Measurements from ENCODE around the gene PARK7. TPM values are rescaled to one million over a fixed set of nuclear protein-coding genes. Genes with fewer than 3 reads are reported as not detected.

PARK7 gene
- total RNA-seq, 5 donors from 2014 or later (not counting 1 experiment from before 2014, with no cell fraction given): 103 to 125 (median 116) TPM

DNA sequence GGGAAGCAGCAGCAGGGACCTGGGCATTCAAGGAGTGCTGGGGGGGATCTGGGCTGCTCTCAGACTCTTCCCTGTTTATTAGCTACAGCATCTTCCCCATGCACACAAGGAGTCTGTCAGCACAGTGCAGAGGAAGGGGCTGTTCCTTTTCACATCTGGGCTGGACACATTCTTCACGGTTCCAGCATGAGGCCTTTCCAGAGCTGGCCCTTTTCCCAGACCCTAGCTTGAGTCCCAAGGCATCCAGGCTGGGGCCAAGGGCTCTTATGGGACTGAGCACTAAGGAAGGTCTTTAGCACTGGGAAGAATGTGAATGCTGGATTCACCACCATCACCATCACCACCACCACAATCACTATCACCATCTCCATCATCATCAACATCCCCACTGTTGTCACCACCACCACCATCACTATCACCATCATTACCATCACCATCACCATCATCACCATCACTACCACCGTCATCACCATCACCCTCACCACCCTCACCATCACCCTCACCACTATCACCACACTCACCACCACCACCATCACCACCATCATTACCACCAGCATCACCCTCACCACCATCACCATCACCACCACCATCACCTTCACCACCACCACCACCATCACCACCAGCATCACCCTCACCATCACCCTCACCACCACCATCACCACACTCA is 28.4 kb downstream of the PARK7 start:
- Histone ChIP-seq H3K27me3 (replicated peaks in 1 of 2; ENCODE audit: control insufficient read depth in 2 of 2, extremely low read depth in 1 of 2, insufficient read depth in 2 of 2, low read length in 1 of 2) (no peaks in the 10 kb centered on the region), H3K4me1 (ENCODE audit: control insufficient read depth in 1 of 2, extremely low read depth in 1 of 2, insufficient read depth in 2 of 2, low read length in 2 of 2) (no peaks in the 10 kb centered on the region), H3K9me3 (no peaks in the 10 kb centered on the region), H3K36me3 (ENCODE audit: control insufficient read depth in 2 of 2, extremely low read depth in 1 of 2, insufficient read depth in 1 of 2, low read length in 1 of 2) (peaks cover 8 to 19% of the 10 kb centered on the region in 2 donors), H3K4me3 (ENCODE audit: control insufficient read depth in 1 of 2, extremely low read depth in 1 of 2, low read length in 1 of 2) (no peak overlapping the region), H3K27ac (ENCODE audit: low read length) (no peak overlapping the region)
- H3K36me3 Mint-ChIP-seq: peaks cover 24% of the 10 kb centered on the region
- H3K9me3 Mint-ChIP-seq: no peaks in the 10 kb centered on the region
- DNase-seq: no peak
- no peaks in the 10 kb centered on the region for H3K27me3 Mint-ChIP-seq
- H3K4me1 Mint-ChIP-seq: no peaks in the 10 kb centered on the region
- WGBS (ENCODE audit: insufficient coverage): 76% methylated on average over 2 of the region's 2 CpGs
- POLR2A ChIA-PET: no interaction called here
- H3K4me3 Mint-ChIP-seq: no peak overlapping the region
- CTCF ChIA-PET: interaction anchor here in 1 of 2 donors (1.3 kb wide), 1 partner anchor 237 kb away, joined by 7 read pairs; no protein-coding TSS in a partner anchor
- ATAC-seq (replicated peaks in 1 of 4): no peak
- H3K27ac Mint-ChIP-seq: no peak overlapping the region

DNA sequence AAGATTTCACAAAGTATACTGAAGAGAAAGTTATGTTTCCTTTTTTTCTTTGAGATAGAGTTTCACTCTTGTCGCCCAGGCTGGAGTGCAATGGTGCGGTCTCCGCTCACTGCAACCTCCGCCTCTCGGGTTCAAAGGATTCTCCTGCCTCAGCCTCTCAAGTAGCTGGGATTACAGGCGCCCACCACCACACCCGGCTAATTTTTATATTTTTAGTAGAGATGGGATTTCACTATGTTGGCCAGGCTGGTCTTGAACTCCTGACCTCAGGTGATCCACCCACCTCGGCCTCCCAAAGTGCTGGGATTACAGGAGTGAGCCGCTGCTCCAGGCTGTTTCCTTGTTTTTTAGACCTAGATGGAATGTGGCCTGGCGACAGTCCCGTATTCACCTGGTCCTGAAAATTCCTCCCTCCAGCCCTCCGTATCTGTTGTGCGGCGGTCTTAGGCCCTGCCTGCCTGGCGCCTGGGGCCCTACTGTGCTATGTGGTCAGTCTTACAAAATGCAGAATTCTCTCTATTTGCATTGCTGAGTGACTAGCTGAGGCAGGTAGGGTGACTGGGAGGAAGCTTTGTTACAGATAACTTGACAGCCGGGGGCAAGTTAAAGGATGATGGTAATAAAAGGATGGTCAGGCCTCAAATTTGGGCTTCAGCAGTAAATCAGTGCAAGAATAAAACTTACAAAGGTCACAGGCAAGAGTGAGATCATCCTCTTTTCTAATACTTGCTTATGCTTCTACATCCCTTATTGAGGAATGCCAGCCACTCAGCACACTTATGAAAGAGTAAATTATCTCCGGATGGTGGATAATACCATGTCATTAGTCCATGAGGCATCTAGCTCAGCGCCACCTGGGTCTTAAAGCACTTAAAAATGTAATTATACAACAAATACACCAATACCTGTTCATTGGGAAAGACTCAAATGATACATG is 30.3 kb downstream of the PARK7 start:
- Mint-ChIP-seq H3K27me3 (no peaks in the 10 kb centered on the region), H3K4me3 (no peak overlapping the region), H3K27ac (no peak overlapping the region), H3K36me3 (peaks cover 12% of the 10 kb centered on the region), H3K4me1 (no peaks in the 10 kb centered on the region), H3K9me3 (no peaks in the 10 kb centered on the region)
- CTCF ChIA-PET: interaction anchor here in 1 of 2 donors (0.6 to 1.3 kb wide), 2 partner anchors 239 to 477 kb away, joined by 3 to 7 read pairs; no protein-coding TSS in a partner anchor
- ATAC-seq (replicated peaks in 1 of 4): no peak
- no peak overlapping the region for H3K4me3 ChIP-seq (ENCODE audit: control insufficient read depth in 1 of 2, extremely low read depth in 1 of 2, low read length in 1 of 2)
- H3K36me3 ChIP-seq (ENCODE audit: control insufficient read depth in 2 of 2, extremely low read depth in 1 of 2, insufficient read depth in 1 of 2, low read length in 1 of 2): peaks cover 3 to 5% of the 10 kb centered on the region in 2 donors
- no peaks in the 10 kb centered on the region for H3K9me3 ChIP-seq
- 94% methylated on average over 5 of the region's 18 CpGs for WGBS (ENCODE audit: insufficient coverage)
- H3K4me1 ChIP-seq (ENCODE audit: control insufficient read depth in 1 of 2, extremely low read depth in 1 of 2, insufficient read depth in 2 of 2, low read length in 2 of 2): no peaks in the 10 kb centered on the region
- DNase-seq: no peak
- POLR2A ChIA-PET: no interaction called here
- H3K27ac ChIP-seq (ENCODE audit: low read length): no peak overlapping the region
- no peaks in the 10 kb centered on the region for H3K27me3 ChIP-seq (replicated peaks in 1 of 2; ENCODE audit: control insufficient read depth in 2 of 2, extremely low read depth in 1 of 2, insufficient read depth in 2 of 2, low read length in 1 of 2)

DNA sequence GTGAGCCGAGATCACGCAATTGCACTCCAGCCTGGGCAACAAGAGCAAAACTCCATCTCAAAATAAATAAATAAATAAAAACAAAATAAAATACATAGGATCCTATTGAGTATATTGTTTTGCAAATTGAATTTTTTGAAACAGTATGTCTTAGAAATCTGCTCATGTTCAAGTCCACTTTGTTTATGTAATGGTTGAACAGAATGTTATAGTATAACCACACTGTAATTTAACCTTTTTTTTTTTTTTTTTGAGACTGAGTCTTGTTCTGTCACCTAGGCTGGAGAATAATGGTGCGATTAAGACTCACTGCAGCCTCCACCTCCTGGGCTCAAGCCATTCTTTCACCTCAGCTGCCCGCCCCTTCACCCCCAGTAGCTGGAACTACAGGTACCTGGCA is 31.4 kb downstream of the PARK7 start:
- no peak overlapping the region for H3K27ac Mint-ChIP-seq
- ChIA-PET CTCF (no interaction called here), POLR2A (no interaction called here)
- DNase-seq (no peak), ATAC-seq (replicated peaks in 1 of 4) (no peak)
- Histone ChIP-seq H3K9me3 (no peaks in the 10 kb centered on the region), H3K27ac (ENCODE audit: low read length) (no peak overlapping the region), H3K36me3 (ENCODE audit: control insufficient read depth in 2 of 2, extremely low read depth in 1 of 2, insufficient read depth in 1 of 2, low read length in 1 of 2) (peaks cover 0 to 5% of the 10 kb centered on the region in 2 donors), H3K27me3 (replicated peaks in 1 of 2; ENCODE audit: control insufficient read depth in 2 of 2, extremely low read depth in 1 of 2, insufficient read depth in 2 of 2, low read length in 1 of 2) (no peaks in the 10 kb centered on the region), H3K4me1 (ENCODE audit: control insufficient read depth in 1 of 2, extremely low read depth in 1 of 2, insufficient read depth in 2 of 2, low read length in 2 of 2) (no peaks in the 10 kb centered on the region), H3K4me3 (ENCODE audit: control insufficient read depth in 1 of 2, extremely low read depth in 1 of 2, low read length in 1 of 2) (no peak overlapping the region)
- H3K4me3 Mint-ChIP-seq: no peak overlapping the region
- WGBS (ENCODE audit: insufficient coverage): no CpG with 5 or more reads among the region's 4 CpGs
- no peaks in the 10 kb centered on the region for H3K9me3 Mint-ChIP-seq
- H3K36me3 Mint-ChIP-seq: peaks cover 14% of the 10 kb centered on the region
- H3K27me3 Mint-ChIP-seq: no peaks in the 10 kb centered on the region
- H3K4me1 Mint-ChIP-seq: no peaks in the 10 kb centered on the region

DNA sequence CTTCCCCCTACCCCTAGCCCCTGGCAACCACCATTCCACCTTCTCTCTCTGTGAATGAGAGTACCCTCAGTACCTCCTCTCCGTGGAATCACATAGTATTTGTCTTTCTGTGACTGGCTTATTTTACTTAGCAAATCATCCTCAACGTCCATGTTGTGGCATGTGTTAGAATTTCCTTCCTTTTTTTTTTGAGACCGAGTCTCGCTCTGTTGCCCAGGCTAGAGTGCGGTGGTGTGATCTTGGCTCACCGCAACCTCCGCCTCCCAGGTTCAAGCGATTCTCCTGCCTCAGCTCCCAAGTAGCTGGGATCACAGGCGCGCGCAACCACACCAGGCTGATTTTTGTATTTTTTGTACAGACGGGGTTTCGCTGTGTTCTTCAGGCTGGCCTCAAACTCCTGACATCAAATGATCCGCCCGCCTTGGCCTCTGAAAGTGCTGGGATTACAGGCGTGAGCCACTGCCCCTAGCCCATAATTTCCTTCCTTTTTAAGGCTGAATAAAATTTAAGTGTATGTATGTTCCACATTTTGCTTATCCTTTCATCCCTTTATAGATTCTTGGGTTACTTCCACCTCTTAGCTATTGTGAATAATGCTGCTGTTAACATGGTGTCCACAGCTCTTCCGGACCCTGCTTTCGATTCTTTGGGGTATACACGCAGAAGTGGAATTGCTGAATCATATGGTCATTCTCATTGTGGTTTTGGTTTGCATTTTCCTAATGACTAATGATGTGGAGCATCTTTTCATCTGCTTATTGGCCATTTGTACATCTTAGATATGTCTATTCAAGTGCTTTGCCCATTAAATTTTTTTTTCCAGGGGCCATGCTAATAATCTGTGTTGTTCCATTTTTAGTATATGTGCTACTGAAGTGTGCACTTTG is 32.3 kb downstream of the PARK7 start:
- ChIA-PET CTCF (interaction anchor here in 1 of 2 donors (0.6 kb wide), 1 partner anchor 214 kb away, joined by 3 read pairs; no protein-coding TSS in a partner anchor), POLR2A (no interaction called here)
- DNase-seq (no peak), ATAC-seq (replicated peaks in 1 of 4) (no peak)
- Mint-ChIP-seq H3K27ac (no peak overlapping the region), H3K36me3 (peaks cover 15% of the 10 kb centered on the region), H3K4me3 (no peak overlapping the region), H3K27me3 (no peaks in the 10 kb centered on the region), H3K4me1 (no peaks in the 10 kb centered on the region), H3K9me3 (no peaks in the 10 kb centered on the region)
- Histone ChIP-seq H3K9me3 (no peaks in the 10 kb centered on the region), H3K4me3 (ENCODE audit: control insufficient read depth in 1 of 2, extremely low read depth in 1 of 2, low read length in 1 of 2) (no peak overlapping the region), H3K36me3 (ENCODE audit: control insufficient read depth in 2 of 2, extremely low read depth in 1 of 2, insufficient read depth in 1 of 2, low read length in 1 of 2) (peaks cover 0 to 5% of the 10 kb centered on the region in 2 donors), H3K27ac (ENCODE audit: low read length) (no peak overlapping the region), H3K4me1 (ENCODE audit: control insufficient read depth in 1 of 2, extremely low read depth in 1 of 2, insufficient read depth in 2 of 2, low read length in 2 of 2) (no peaks in the 10 kb centered on the region), H3K27me3 (replicated peaks in 1 of 2; ENCODE audit: control insufficient read depth in 2 of 2, extremely low read depth in 1 of 2, insufficient read depth in 2 of 2, low read length in 1 of 2) (no peaks in the 10 kb centered on the region)
- 88% methylated on average over 12 of the region's 19 CpGs for WGBS (ENCODE audit: insufficient coverage)

DNA sequence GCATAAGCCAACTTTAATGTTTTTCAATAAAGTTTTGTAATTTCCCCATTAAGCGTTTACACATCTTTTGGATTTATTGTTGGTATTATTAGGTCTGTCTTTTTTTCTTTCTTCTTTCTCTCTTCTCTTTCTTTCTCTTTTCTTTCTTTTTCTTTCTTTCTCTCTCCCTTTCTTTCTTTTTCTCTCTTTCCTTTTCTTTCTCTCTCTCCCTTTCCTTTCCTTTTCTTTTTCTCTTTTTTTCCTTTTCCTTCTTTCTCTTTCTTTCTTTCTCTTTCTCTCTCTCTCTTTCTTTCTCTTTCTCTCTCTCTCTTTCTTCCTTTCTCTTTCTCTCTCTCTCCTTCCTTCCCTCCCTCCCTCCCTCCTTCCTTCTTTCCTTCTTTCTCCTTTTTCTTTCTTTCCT is 33.3 kb downstream of the PARK7 start:
- H3K9me3 Mint-ChIP-seq: no peaks in the 10 kb centered on the region
- DNase-seq: no peak
- ChIA-PET POLR2A (no interaction called here), CTCF (interaction anchor here in 1 of 2 donors (0.6 kb wide), 1 partner anchor 213 kb away, joined by 3 read pairs; no protein-coding TSS in a partner anchor)
- no peaks in the 10 kb centered on the region for H3K4me1 ChIP-seq (ENCODE audit: control insufficient read depth in 1 of 2, extremely low read depth in 1 of 2, insufficient read depth in 2 of 2, low read length in 2 of 2)
- WGBS (ENCODE audit: insufficient coverage): no CpG with 5 or more reads among the region's 1 CpG
- ATAC-seq (replicated peaks in 1 of 4): no peak
- H3K4me3 ChIP-seq (ENCODE audit: control insufficient read depth in 1 of 2, extremely low read depth in 1 of 2, low read length in 1 of 2): no peak overlapping the region
- no peaks in the 10 kb centered on the region for H3K27me3 Mint-ChIP-seq
- peaks cover 15% of the 10 kb centered on the region for H3K36me3 Mint-ChIP-seq
- no peaks in the 10 kb centered on the region for H3K9me3 ChIP-seq
- H3K27me3 ChIP-seq (replicated peaks in 1 of 2; ENCODE audit: control insufficient read depth in 2 of 2, extremely low read depth in 1 of 2, insufficient read depth in 2 of 2, low read length in 1 of 2): no peaks in the 10 kb centered on the region
- no peak overlapping the region for H3K27ac ChIP-seq (ENCODE audit: low read length)
- no peak overlapping the region for H3K4me3 Mint-ChIP-seq
- no peak overlapping the region for H3K27ac Mint-ChIP-seq
- peaks cover 0 to 5% of the 10 kb centered on the region in 2 donors for H3K36me3 ChIP-seq (ENCODE audit: control insufficient read depth in 2 of 2, extremely low read depth in 1 of 2, insufficient read depth in 1 of 2, low read length in 1 of 2)
- H3K4me1 Mint-ChIP-seq: no peaks in the 10 kb centered on the region

DNA sequence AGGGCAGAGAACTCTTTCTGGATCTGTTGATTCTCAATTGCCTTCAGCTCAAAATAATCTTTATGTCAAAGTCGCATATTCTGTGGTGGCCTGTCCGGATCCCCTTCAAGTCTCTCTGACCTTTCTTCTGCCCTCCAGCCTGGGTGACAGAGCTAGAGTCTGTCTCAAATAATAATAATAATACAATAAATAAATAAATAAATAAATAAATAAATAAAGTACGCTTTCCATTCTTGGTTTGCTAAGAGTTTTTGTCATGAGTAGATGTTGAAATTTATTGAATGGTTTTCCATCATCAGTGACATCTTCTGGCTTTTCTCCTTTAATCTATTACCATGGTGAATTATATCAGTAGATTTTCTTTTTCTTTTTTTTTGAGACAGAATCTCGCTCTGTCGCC is 33.9 kb downstream of the PARK7 start:
- no peaks in the 10 kb centered on the region for H3K4me1 ChIP-seq (ENCODE audit: control insufficient read depth in 1 of 2, extremely low read depth in 1 of 2, insufficient read depth in 2 of 2, low read length in 2 of 2)
- ChIA-PET CTCF (no interaction called here), POLR2A (no interaction called here)
- H3K36me3 ChIP-seq (ENCODE audit: control insufficient read depth in 2 of 2, extremely low read depth in 1 of 2, insufficient read depth in 1 of 2, low read length in 1 of 2): peaks cover 0 to 2% of the 10 kb centered on the region in 2 donors
- Mint-ChIP-seq H3K36me3 (peaks cover 9% of the 10 kb centered on the region), H3K4me3 (no peak overlapping the region), H3K27ac (no peak overlapping the region), H3K27me3 (no peaks in the 10 kb centered on the region), H3K9me3 (no peaks in the 10 kb centered on the region), H3K4me1 (no peaks in the 10 kb centered on the region)
- no peak overlapping the region for H3K27ac ChIP-seq (ENCODE audit: low read length)
- no peaks in the 10 kb centered on the region for H3K27me3 ChIP-seq (replicated peaks in 1 of 2; ENCODE audit: control insufficient read depth in 2 of 2, extremely low read depth in 1 of 2, insufficient read depth in 2 of 2, low read length in 1 of 2)
- no peak overlapping the region for H3K4me3 ChIP-seq (ENCODE audit: control insufficient read depth in 1 of 2, extremely low read depth in 1 of 2, low read length in 1 of 2)
- no CpG with 5 or more reads among the region's 5 CpGs for WGBS (ENCODE audit: insufficient coverage)
- no peak for ATAC-seq (replicated peaks in 1 of 4)
- DNase-seq: no peak
- H3K9me3 ChIP-seq: no peaks in the 10 kb centered on the region

All from T-cell (primary cell).